Smooth muscle cell (in vitro differentiated cells): Measurements from ENCODE around the gene CTNNA3. TPM values are rescaled to one million over a fixed set of nuclear protein-coding genes. Genes with fewer than 3 reads are reported as not detected.

Source experiments
- DNase-seq: peaks from one replicate; lab custom pipeline; 2025; ENCODE audit not compliant: unreplicated experiment; lab: John Stamatoyannopoulos, UW
- H2AFZ ChIP-seq: fragments of 200-600 bp; sonication (generic); 2 replicates; pipeline ENCODE4 v1.6.0; 2016; ENCODE audit warnings: antibody characterized with exemption, low read depth, mild to moderate bottlenecking
- H3F3A ChIP-seq: fragments of 200-600 bp; sonication (generic); 2 replicates; pipeline ENCODE4 v1.6.0; 2017; ENCODE audit warnings: antibody characterized with exemption, low read depth
- H3K27ac ChIP-seq: fragments of 200-600 bp; sonication (generic); 2 replicates; pipeline ENCODE4 v1.5.1; 2016; ENCODE audit warnings: low read depth, mild to moderate bottlenecking
- H3K27me3 ChIP-seq: fragments of 200-600 bp; sonication (generic); 2 replicates; pipeline ENCODE4 v1.6.1; 2016; ENCODE audit warnings: low read depth, mild to moderate bottlenecking
- H3K36me3 ChIP-seq: fragments of 200-600 bp; sonication (generic); 2 replicates; pipeline ENCODE4 v1.5.1; 2016; ENCODE audit warnings: low read depth
- H3K4me1 ChIP-seq: fragments of 200-600 bp; sonication (generic); 2 replicates; pipeline ENCODE4 v1.5.1; 2016; ENCODE audit warnings: low read depth
- H3K4me2 ChIP-seq: fragments of 200-600 bp; sonication (generic); 2 replicates; pipeline ENCODE4 v1.6.0; 2016; ENCODE audit warnings: mild to moderate bottlenecking
- H3K4me3 ChIP-seq: fragments of 200-600 bp; sonication (generic); 2 replicates; pipeline ENCODE4 v1.5.1; 2016; ENCODE audit warnings: mild to moderate bottlenecking
- H3K79me2 ChIP-seq: fragments of 200-600 bp; sonication (generic); 2 replicates; pipeline ENCODE4 v1.6.0; 2016; ENCODE audit warnings: low read depth, mild to moderate bottlenecking
- H3K9ac ChIP-seq: fragments of 200-600 bp; sonication (generic); 2 replicates; pipeline ENCODE4 v1.6.0; 2016; ENCODE audit warnings: low read depth
- H3K9me3 ChIP-seq: fragments of 200-600 bp; sonication (generic); replicated peaks from 2 replicates; pipeline ENCODE4 v1.5.1; 2016; ENCODE audit warnings: low read depth
- H4K20me1 ChIP-seq: fragments of 200-600 bp; sonication (generic); 2 replicates; pipeline ENCODE4 v1.6.0; 2016; ENCODE audit warnings: low read depth
- CTCF ChIP-seq: fragments of 200-600 bp; sonication (generic); IDR thresholded peaks from 2 replicates; pipeline ENCODE4 v1.5.1; 2017; ENCODE audit warnings: borderline replicate concordance, mild to moderate bottlenecking, antibody characterized with exemption; ENCODE audit not compliant: insufficient read depth, poor library complexity, severe bottlenecking
- WGBS: methylation state at CpG from one replicate; pipeline ENCODE4 v1.1.7; 2016; ENCODE audit warnings: low lambda C conversion rate; 5-methylcytosine and 5-hydroxymethylcytosine counted together
- polyA plus RNA-seq: library from polyadenylated mRNA; unstranded; fragments of >200 nt; fragmentation: Nextera tagmentation; extraction: Ambion mirVana; gene quantifications from 2 replicates; pipeline ENCODE4 v1.2.1, GENCODE V29; 2016
- total RNA-seq: library from RNA; depleted of rRNA; stranded (reverse); fragments of >200 nt; gene quantifications from 2 replicates; pipeline ENCODE4 v1.2.3, GENCODE V29; 2014

Gene CTNNA3
- total and polyA plus RNA-seq, 2 experiments from 2014 or later: 1.3 TPM; not detected in 1

GRCh38 chr10:66934711-66935110 lies 761.3 kb downstream of the CTNNA3 start:
- peaks cover 11% of the 10 kb centered on the region for H3K27me3 ChIP-seq
- no peak overlapping the region for H3K9ac ChIP-seq
- no peaks in the 10 kb centered on the region for H3K79me2 ChIP-seq
- DNase-seq: no peak
- no peak overlapping the region for H2AFZ ChIP-seq
- H3K4me2 ChIP-seq: no peak overlapping the region
- no peaks in the 10 kb centered on the region for H3K4me1 ChIP-seq
- H3K36me3 ChIP-seq: no peaks in the 10 kb centered on the region
- no peak for TF ChIP-seq CTCF
- H3K4me3 ChIP-seq: no peak overlapping the region
- no peaks in the 10 kb centered on the region for H4K20me1 ChIP-seq
- H3K9me3 ChIP-seq: no peaks in the 10 kb centered on the region
- H3K27ac ChIP-seq: no peak overlapping the region
- no peaks in the 10 kb centered on the region for H3F3A ChIP-seq

- Histone ChIP-seq H3K79me2 (no peaks in the 10 kb centered on the region), H3K9ac (no peak overlapping the region), H2AFZ (no peak overlapping the region), H4K20me1 (no peaks in the 10 kb centered on the region), H3K27me3 (peaks cover 39% of the 10 kb centered on the region), H3K36me3 (no peaks in the 10 kb centered on the region), H3K4me3 (no peak overlapping the region), H3K9me3 (no peaks in the 10 kb centered on the region), H3F3A (no peaks in the 10 kb centered on the region), H3K4me1 (no peaks in the 10 kb centered on the region), H3K4me2 (no peak overlapping the region), H3K27ac (no peak overlapping the region)
- DNase-seq: no peak
- 56% methylated on average over 3 of the region's 3 CpGs for WGBS
- TF ChIP-seq CTCF: no peak
Observed at GRCh38 chr10:66931949-66932343, 764.0 kb downstream of the CTNNA3 start.

- no peak for DNase-seq
- no peaks in the 10 kb centered on the region for H3F3A ChIP-seq
- no peaks in the 10 kb centered on the region for H3K36me3 ChIP-seq
- 39% methylated on average over 5 of the region's 5 CpGs for WGBS
- peaks cover 44% of the 10 kb centered on the region for H3K27me3 ChIP-seq
- H3K9ac ChIP-seq: no peak overlapping the region
- no peak overlapping the region for H3K4me2 ChIP-seq
- H3K4me3 ChIP-seq: no peak overlapping the region
- H3K27ac ChIP-seq: no peak overlapping the region
- H3K4me1 ChIP-seq: no peaks in the 10 kb centered on the region
- no peak overlapping the region for H2AFZ ChIP-seq
- no peaks in the 10 kb centered on the region for H3K9me3 ChIP-seq
- H4K20me1 ChIP-seq: no peaks in the 10 kb centered on the region
- no peaks in the 10 kb centered on the region for H3K79me2 ChIP-seq
- peak; percentile 95 for TF ChIP-seq CTCF
Observed at GRCh38 chr10:66931340-66931948, 764.6 kb downstream of the CTNNA3 start.

GRCh38 chr10:66929375-66929774 lies 766.6 kb downstream of the CTNNA3 start:
- H3K27me3 ChIP-seq: peaks cover 47% of the 10 kb centered on the region

More at GRCh38 chr10:66929375-66929774, 766.6 kb downstream of the CTNNA3 start:
- no peak overlapping the region for H3K9ac ChIP-seq
- H3K4me3 ChIP-seq: no peak overlapping the region
- H2AFZ ChIP-seq: no peak overlapping the region
- no peak for DNase-seq
- 79% methylated on average over 5 of the region's 5 CpGs for WGBS
- no peaks in the 10 kb centered on the region for H4K20me1 ChIP-seq
- no peaks in the 10 kb centered on the region for H3F3A ChIP-seq
- no peak for TF ChIP-seq CTCF
- H3K27ac ChIP-seq: no peak overlapping the region
- H3K79me2 ChIP-seq: no peaks in the 10 kb centered on the region
- H3K4me1 ChIP-seq: peaks cover 14% of the 10 kb centered on the region
- no peaks in the 10 kb centered on the region for H3K36me3 ChIP-seq
- no peak overlapping the region for H3K4me2 ChIP-seq
- no peaks in the 10 kb centered on the region for H3K9me3 ChIP-seq
